Measurements from ENCODE around the gene USP38. TPM values are rescaled to one million over a fixed set of nuclear protein-coding genes. Genes with fewer than 3 reads are reported as not detected.
A peak's percentile ranks its signal among the peaks of the same experiment; 100 is the strongest.

USP38 gene
- total and polyA plus RNA-seq, 7 donors = 25.6 to 120 (median 53.5) TPM

DNA sequence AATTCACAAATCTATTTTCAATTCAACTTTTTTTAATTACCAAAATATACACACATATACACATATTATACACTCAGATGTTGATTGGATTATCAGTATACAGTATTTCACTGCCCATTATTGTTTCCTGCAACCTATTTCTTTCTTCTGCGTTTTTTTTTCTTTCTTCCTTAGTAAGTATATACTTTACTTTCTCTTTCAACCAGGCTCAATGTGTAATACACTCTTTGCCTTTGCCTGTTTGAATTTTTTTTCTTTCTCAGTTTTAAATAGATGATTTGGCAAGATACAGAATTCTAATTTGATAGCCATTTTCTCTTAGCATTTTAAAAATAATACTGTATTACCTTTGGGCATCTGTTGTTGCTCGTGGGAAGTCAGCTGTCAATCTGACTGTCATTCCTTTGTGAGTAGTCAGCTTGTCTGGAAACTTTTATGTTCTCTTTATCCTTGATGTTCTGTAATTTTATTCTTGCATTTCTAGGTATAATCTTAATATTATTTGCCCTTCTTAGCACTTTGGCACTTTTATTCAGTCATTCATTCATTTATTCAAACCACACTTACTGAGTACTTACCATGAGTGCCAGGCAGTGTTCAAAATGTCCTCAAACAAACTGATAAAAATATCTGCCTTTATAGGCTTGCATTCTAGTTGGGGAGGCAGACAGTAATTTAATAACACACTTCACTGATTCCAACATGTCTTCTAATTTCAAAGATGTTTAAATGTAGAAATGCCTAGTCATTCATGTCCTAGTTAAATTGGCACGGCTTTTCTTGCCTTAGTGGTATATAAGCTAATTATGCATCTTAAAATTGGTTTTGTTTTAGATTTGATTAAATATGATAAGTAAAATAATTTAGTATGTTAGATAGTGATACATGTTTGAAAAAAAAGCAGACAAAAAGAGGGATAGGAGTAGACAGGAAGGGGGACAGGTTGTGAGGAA lies 3.7 kb downstream of the USP38 start:
- DNase-seq (no peak), ATAC-seq (no peak)
- no peaks in the 10 kb centered on the region for H3K27me3 ChIP-seq (ENCODE audit: insufficient read depth in 3 of 3, low read length in 2 of 3)
- H3K9me3 ChIP-seq = no peaks in the 10 kb centered on the region
- H3K36me3 ChIP-seq (ENCODE audit: insufficient read depth in 1 of 2, low read depth in 1 of 2) = peaks cover 0 to 39% of the 10 kb centered on the region in 2 donors
- intact Hi-C loops (cut with DNase I) = loop anchor here in 1 of 2 donors (10.0 kb wide), 1 partner anchor 1986 kb away; no protein-coding TSS in a partner anchor
- H3K27ac ChIP-seq = peak overlapping the region; percentile 98
- peaks cover 26% of the 10 kb centered on the region for H3K4me1 ChIP-seq
- TF ChIP-seq CTCF (IDR thresholded peaks at IDR 0.05) = no peak
- H3K4me3 ChIP-seq = peak overlapping the region; percentile 96
- WGBS, 3 donors = 20 to 35% (median 25%) methylated on average over 3 of the region's 3 CpGs

GRCh38 chr4:143189528-143189927 lies 4.8 kb downstream of the USP38 start:
- Histone ChIP-seq H3K27me3 (ENCODE audit: insufficient read depth in 3 of 3, low read length in 2 of 3) (no peaks in the 10 kb centered on the region), H3K4me3 (peak overlapping the region; percentile 96), H3K36me3 (ENCODE audit: insufficient read depth in 1 of 2, low read depth in 1 of 2) (peaks cover 0 to 50% of the 10 kb centered on the region in 2 donors), H3K9me3 (no peaks in the 10 kb centered on the region), H3K27ac (peak overlapping the region; percentile 98), H3K4me1 (peaks cover 32% of the 10 kb centered on the region)
- ATAC-seq = no peak
- no peak for TF ChIP-seq CTCF (IDR thresholded peaks at IDR 0.05)
- WGBS, 3 donors = 38 to 64% (median 40%) methylated on average over 4 of the region's 4 CpGs
- DNase-seq = no peak
- intact Hi-C loops (cut with DNase I) = loop anchor here in 1 of 2 donors (10.0 kb wide), 1 partner anchor 1985 kb away; no protein-coding TSS in a partner anchor

DNA sequence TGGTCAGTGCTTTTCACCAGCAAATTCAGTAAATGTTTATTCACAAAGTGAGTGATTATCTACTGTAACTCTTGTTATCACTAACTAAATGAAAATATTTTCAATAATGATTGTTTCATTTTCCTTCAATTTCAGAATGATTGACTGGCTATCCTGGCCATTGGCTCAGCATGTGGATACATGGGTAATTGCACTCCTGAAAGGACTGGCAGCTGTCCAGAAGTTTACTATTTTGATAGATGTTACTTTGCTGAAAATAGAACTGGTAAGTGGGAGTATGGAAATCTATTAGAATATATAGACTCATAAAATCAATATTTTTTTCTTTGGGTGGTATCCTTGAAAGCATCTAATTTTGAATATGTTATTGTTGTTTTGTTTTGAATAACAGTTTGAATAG lies 10.9 kb downstream of the USP38 start:
- ATAC-seq (peak in 1 of 4 donors; percentile 36), DNase-seq (no peak)
- Histone ChIP-seq H3K4me1 (peaks cover 44% of the 10 kb centered on the region), H3K27me3 (ENCODE audit: insufficient read depth in 3 of 3, low read length in 2 of 3) (no peaks in the 10 kb centered on the region), H3K4me3 (no peak overlapping the region), H3K27ac (no peak overlapping the region), H3K36me3 (ENCODE audit: insufficient read depth in 1 of 2, low read depth in 1 of 2) (peaks cover 2 to 97% of the 10 kb centered on the region in 2 donors), H3K9me3 (no peaks in the 10 kb centered on the region)
- intact Hi-C loops (cut with DNase I) = loop anchor here in 1 of 2 donors (10.0 kb wide), 1 partner anchor 289 kb away; no protein-coding TSS in a partner anchor
- TF ChIP-seq CTCF (IDR thresholded peaks at IDR 0.05) = no peak

DNA sequence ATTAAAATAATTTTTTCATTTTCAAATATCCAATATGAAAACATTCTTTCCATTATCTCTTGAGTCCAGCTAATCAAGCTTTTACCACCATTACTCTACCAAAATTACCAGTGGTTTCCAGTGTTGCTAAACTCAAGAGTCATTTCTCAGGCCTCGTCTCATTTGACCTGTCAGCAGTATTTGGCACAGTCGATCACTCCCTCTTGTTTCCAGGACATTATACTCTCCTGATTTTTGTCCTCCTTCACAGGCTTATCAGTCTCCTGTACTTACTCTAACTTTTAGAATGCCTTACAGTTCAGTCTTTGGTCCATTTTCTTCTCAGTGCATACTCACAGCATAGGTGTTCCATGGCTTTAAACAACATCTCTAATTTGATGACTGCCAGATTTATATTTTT lies 11.6 kb downstream of the USP38 start:
- TF ChIP-seq CTCF (IDR thresholded peaks at IDR 0.05) = no peak
- ATAC-seq (peak in 2 of 4 donors; percentile 44 to 56), DNase-seq (no peak)
- intact Hi-C loops (cut with DNase I) = loop anchor here in 1 of 2 donors (10.0 kb wide), 1 partner anchor 288 kb away; no protein-coding TSS in a partner anchor
- Histone ChIP-seq H3K9me3 (no peaks in the 10 kb centered on the region), H3K4me3 (no peak overlapping the region), H3K27me3 (ENCODE audit: insufficient read depth in 3 of 3, low read length in 2 of 3) (no peaks in the 10 kb centered on the region), H3K4me1 (peaks cover 44% of the 10 kb centered on the region), H3K27ac (peak overlapping the region; percentile 48), H3K36me3 (ENCODE audit: insufficient read depth in 1 of 2, low read depth in 1 of 2) (peaks cover 2 to 97% of the 10 kb centered on the region in 2 donors)
- WGBS, 3 donors = 29 to 52% (median 43%) methylated on average over 2 of the region's 2 CpGs

All from psoas muscle (tissue), 8 donors.